Sciatic nerve (tissue), 2 donors: ENCODE data around the gene C10orf53. TPM values are rescaled to one million over a fixed set of nuclear protein-coding genes. Genes with fewer than 3 reads are reported as not detected.

Experiments
- ATAC-seq: fragments of 200-7000 bp; cut with Tn5 transposase; one replicate; pipeline ENCODE4 v1.9.1; 2020; ENCODE audit warnings: mild to moderate bottlenecking, moderate library complexity
- DNase-seq: peaks from one replicate; pipeline ENCODE4 v3.0.0-alpha.2; 2020; ENCODE audit warnings: low spot score
- intact Hi-C: fragments of 100-400 bp; cut with DNase I; formaldehyde crosslinking; loops from one replicate; pipeline ENCODE4 v1.14.2; 2022
- total RNA-seq: library from RNA; stranded (reverse); fragmentation: NEBNext Ultra II Directional; extraction: Animal tissue kit (Norgen Biotek cat#: 25700); gene quantifications from one replicate; pipeline ENCODE4 v1.2.1, GENCODE V29; 2021
- donor health status: DM: no; HTN: no; CAD: no.
- donor health status: DM: no; HTN: no; CAD: no.

The C10orf53 gene
- not detected for total RNA-seq

GRCh38 chr10:49679480-49679893 lies at the start of gene C10orf53:
Gene C10orf53 (plus strand): TSS chr10:49679651. CDS start chr10:49679698, 47 bp downstream.
- ATAC-seq (no peak), DNase-seq (no peak)
- intact Hi-C loops: no loop called here

- no peak for ATAC-seq
- no peak for DNase-seq
- intact Hi-C loops: no loop called here
Observed at GRCh38 chr10:49631975-49632374, 47.5 kb upstream of the C10orf53 start.

GRCh38 chr10:49632406-49633317 lies 46.8 kb upstream of the C10orf53 start:
- intact Hi-C loops: no loop called here
- DNase-seq (no peak), ATAC-seq (no peak)

- ATAC-seq: no peak
- DNase-seq: no peak
- intact Hi-C loops: no loop called here
Observed at GRCh38 chr10:49633327-49634068, 46.0 kb upstream of the C10orf53 start.

GRCh38 chr10:49634069-49634660 lies 45.3 kb upstream of the C10orf53 start:
- intact Hi-C loops: no loop called here
- DNase-seq (peak; percentile 25), ATAC-seq (no peak)

GRCh38 chr10:49642311-49642710 lies 37.1 kb upstream of the C10orf53 start:
- DNase-seq (peak; percentile 19), ATAC-seq (no peak)

GRCh38 chr10:49643241-49644034 lies 36.0 kb upstream of the C10orf53 start:
- DNase-seq (peak; percentile 30), ATAC-seq (no peak)
- intact Hi-C loops: no loop called here

More at GRCh38 chr10:49642311-49642710, 37.1 kb upstream of the C10orf53 start:
- intact Hi-C loops: no loop called here

- ATAC-seq (no peak), DNase-seq (peak; percentile 19)
- intact Hi-C loops: no loop called here
Observed at GRCh38 chr10:49644035-49644646, 35.3 kb upstream of the C10orf53 start.

- intact Hi-C loops: no loop called here
- ATAC-seq (no peak), DNase-seq (peak; percentile 9)
Observed at GRCh38 chr10:49645417-49645816, 34.0 kb upstream of the C10orf53 start.

- DNase-seq: peak; percentile 25
- no peak for ATAC-seq
Observed at GRCh38 chr10:49645871-49646870, 33.3 kb upstream of the C10orf53 start.

GRCh38 chr10:49647554-49647953 lies 31.9 kb upstream of the C10orf53 start:
- ATAC-seq (no peak), DNase-seq (no peak)
- intact Hi-C loops: no loop called here

More at GRCh38 chr10:49645871-49646870, 33.3 kb upstream of the C10orf53 start:
- intact Hi-C loops: no loop called here

- ATAC-seq (no peak), DNase-seq (no peak)
- intact Hi-C loops: no loop called here
Observed at GRCh38 chr10:49647985-49648795, 31.3 kb upstream of the C10orf53 start.

GRCh38 chr10:49649294-49649693 lies 30.2 kb upstream of the C10orf53 start:
- intact Hi-C loops: no loop called here
- ATAC-seq (no peak), DNase-seq (no peak)

GRCh38 chr10:49649936-49650723 lies 29.3 kb upstream of the C10orf53 start:
- no peak for ATAC-seq
- intact Hi-C loops: no loop called here
- DNase-seq: no peak

GRCh38 chr10:49650724-49651034 lies 28.8 kb upstream of the C10orf53 start:
- intact Hi-C loops: no loop called here
- DNase-seq (no peak), ATAC-seq (no peak)
